Stimulated activated CD4-positive, alpha-beta T cell treated with anti-CD3 and anti-CD28 coated beads, Interleukin-15, amount 100 ng/mL, for 48 hours (primary cell): Measurements from ENCODE around the gene MAPKAPK5.
"Not testable (repeated sequence)": the region's sequence is repeated elsewhere in the genome, so short reads cannot be mapped to it uniquely, and the experiment has no call there.

Experiments used
- DNase-seq, 2 donors: peaks; one replicate each; pipeline ENCODE4 v3.0.0-alpha.2; 2020; ENCODE audit warnings: low read depth in 2 of 2

Gene MAPKAPK5

DNA sequence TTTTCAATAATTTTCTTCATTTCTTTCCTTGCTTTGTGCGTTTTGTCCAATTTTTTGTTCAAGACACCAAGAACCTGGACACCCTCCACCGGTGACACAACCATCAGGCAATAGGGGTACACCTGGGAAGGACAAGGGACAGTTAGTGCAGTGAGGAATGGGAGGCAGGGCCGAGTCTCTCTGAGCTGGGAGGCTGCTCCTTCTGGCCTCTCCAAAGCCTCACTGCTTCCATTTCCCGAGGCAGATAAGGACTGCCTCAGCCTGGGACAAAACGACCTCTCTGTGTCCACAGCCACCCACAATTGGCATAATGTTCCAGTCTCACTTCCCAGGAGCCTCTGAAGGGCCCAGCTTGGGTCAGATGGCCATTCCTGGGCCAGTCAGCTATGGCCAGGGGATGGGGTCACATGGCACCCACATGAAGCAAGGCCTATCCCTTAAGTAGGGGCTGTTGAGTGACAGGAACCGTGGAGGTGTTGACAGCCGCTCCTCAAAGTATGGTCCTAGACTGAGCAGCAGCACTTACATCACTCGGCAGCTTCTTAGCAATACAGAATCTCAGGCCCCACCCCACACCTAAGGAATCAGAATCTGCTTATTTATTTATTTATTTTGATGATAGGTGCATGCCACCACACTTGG, 13.6 kb upstream of the MAPKAPK5 start:
- DNase-seq, result no peak

DNA sequence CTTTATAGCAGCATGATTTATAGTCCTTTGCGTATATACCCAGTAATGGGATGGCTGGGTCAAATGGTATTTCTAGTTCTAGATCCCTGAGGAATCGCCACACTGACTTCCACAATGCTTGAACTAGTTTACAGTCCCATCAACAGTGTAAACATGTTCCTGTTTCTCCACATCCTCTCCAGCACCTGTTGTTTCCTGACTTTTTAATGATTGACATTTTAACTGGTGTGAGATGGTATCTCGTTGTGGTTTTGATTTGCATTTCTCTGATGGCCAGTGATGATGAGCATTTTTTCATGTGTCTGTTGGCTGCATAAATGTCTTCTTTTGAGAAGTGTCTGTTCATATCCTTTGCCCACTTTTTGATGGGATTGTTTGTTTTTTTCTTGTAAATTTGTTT, 12.4 kb upstream of the MAPKAPK5 start:
- DNase-seq, result not testable (repeated sequence)

DNA sequence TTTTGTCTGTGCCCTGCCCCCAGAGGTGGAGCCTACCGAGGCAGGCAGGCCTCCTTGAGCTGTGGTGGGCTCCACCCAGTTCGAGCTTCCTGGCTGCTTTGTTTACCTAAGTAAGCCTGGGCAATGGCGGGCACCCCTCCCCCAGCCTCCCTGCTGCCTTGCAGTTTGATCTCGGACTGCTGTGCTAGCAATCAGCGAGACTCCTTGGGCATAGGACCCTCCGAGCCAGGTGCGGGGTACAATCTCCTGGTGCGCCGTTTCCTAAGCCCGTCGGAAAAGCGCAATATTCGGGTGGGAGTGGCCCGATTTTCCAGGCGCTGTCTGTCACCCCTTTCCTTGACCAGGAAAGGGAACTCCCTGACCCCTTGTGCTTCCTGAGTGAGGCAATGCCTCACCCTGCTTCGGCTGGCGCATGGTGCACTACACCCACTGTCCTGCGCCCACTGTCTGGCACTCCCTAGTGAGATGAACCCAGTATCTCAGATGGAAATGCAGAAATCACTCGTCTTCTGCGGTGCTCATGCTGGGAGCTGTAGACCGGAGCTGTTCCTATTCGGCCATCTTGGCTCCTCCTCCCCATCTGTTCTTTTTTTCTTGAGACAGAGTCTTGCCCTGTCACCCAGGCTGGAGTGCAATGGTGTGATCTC, 7.2 kb upstream of the MAPKAPK5 start:
- not testable (repeated sequence) for DNase-seq

DNA sequence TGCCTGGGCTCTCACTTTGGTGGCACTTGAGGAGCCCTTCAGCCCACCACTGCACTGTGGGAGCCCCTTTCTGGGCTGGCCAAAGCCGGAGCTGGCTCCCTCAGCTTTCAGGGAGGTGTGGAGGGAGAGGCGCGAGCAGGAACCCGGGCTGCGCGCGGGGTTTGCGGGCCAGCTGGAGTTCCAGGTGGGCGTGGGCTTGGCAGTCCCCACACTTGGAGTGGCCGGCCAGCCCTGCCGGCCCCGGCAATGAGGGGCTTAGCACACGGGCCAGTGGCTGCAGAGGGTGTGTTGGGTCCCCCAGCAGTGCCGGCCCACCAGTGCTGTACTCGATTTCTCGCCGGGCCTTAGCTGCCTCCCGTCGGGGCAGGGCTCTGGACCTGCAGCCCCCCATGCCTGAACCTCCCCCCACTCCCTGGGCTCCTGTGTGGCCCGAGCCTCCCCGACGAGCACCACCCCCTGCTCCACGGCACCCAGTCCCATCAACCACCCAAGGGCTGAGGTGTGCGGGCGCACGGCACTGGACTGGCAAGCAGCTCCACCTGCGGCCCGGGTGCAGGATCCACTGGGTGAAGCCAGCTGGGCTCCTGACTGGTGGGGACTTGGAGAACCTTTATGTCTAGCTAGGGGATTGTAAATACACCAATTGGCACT, 6.4 kb upstream of the MAPKAPK5 start:
- not testable (repeated sequence) for DNase-seq

DNA sequence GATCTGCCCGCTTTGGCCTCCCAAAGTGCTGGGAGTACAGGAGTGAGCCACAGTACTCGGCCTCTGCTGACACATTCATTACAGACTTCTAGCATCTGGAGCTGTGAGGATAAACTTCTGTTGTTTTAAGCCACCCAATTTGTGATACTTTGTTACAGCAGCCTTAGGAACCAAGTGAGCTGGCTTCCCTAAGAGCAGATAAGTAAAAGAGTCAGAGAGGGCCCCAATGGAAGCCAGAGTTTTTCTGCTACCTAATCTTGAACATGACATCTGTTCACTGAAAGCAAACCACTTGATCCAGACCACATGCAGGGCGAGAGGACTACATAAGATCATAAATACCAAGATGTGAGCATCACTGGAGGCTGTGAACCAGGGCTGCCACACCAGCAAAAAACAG, 3.7 kb upstream of the MAPKAPK5 start:
- no peak for DNase-seq

DNA sequence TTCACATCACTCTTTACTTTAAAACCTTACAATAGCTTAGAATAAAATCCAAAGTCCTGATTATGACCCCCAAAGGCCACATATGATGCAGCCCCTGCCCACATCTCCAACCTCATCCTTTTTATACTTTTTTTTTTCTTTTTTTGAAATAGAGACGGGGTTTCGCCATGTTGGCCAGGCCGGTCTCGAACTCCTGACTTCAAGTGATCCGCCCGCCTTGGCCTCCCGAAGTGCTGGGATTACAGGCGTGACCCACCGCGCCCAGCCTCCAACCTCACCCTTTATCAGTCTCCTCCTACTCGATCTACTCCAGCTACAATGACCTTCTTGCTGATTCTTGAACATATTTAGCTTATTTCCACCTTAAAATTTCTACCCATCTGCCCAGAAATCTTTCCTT, 1.2 kb upstream of the MAPKAPK5 start:
- DNase-seq, result no peak

DNA sequence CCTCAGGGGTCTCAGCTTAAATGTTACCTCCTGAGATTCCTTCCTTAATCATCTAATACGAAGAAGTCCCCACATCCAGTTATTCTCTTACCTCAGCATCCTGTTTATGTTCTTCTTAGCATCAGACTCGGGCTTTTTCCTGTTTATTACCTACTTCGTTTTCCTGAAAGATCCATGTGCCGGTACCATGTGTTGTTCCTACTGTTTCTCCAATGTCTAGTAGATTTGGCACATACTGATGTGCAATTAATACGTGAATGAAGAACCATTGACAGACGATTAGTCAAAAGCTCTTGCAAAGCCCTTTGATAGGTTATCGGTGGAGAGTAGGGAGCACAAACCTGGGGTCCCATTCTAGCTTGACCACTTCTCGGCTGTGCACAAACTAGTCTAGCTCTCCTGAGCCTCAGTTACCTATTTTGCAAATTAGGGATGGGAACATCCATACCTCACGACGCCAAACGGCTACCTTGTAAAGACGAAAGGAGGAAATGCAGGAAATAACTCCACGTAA, 735 bp upstream of the MAPKAPK5 start:
- no peak for DNase-seq

DNA sequence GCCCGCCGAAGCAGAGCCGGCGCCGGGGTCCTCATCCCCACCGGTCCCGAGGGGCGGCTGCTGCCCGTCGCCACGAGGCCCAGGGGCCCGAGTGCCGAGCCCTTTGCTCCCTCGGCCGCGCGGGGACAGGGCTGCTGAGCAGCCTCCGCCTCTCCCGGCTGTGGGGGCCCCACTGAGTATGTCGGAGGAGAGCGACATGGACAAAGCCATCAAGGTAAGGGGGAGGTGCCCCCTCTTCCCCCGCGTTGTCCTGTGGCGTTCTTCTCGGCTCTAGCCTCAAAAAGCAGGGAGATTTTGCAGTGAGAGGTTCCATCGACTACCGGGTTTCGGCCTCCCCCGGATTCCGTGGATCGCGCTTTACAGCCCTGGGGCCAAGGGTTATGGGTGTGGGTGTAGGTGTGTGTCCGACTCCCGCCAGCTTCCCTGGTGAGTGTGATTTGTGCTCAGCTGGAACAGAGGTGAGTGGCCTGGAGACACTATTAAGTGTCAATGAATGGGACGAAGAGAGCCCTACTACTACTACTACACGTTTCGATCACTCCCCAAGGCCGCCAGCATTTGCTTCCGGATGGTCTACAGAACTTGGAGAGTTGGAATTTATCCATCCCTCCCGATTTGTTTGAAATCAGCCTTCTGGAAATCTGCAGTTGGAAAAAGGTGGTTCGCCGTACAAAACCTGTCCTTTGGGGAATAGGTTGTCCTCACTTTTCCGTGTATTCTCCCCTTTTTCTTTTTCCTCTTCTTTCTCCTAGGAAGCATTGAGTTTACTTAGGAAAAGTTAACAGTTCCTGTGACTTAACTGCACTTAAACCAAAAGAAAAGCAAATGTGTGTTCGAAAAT, 748 bp downstream of the MAPKAPK5 start:
- peak in 1 of 2 donors; percentile 12 for DNase-seq

DNA sequence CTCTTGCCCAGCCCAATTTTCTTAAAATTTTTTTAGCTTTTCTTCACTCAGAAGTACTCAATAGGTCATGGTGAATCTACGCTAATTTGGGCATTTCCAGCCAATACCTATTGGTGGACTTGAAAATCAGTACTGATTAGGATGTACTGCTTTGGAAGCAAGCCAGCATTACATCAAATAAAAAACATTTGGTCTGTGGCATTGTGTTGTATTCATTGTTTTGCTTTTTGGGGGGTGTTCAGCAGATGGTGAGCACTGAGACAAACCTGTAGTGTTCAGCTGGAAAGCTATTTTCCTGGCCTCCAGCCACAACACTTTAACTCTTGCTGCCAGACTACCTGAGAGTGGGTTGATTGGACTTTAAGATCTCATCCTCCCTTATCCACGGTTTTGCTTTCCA, 4.0 kb downstream of the MAPKAPK5 start:
- DNase-seq, result no peak

DNA sequence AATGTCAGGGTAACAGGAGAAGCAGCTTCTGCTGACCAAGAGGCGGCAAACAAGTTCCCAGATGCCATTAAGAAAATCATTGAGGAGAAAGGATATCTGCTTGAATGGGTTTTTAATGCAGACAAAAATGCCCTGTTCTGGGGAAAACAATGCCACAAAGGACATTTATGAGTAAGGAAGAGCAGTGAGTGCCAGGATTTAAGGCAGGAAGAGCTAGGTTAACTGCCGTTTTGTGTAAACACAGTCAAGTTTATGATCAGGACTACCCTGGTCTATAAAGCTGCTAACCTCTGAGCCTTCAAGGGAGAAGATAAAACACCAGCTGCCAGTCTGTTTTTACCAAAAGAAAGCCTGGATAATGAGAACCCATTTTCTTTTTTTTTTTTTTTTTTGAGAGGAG, 8.5 kb downstream of the MAPKAPK5 start:
- no peak for DNase-seq

DNA sequence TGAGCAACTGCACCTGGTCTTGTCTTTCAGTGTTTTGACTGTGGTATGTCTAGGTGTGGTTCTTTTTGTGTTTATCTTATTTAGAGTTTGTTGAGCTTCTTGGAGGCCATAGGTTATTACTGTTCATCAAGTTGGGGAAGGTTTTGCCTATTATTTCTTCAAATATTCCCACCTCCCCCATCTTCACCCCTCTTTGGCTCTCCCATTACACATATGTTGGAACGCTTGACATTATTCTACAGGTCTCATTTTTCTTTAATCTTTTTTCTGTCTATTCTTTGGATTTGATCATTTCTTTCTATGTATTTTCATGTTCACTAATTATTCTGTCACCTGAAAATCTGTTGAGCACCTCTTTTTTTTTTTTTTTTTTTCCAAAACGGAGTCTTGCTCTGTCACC, 16.2 kb downstream of the MAPKAPK5 start:
- DNase-seq, result no peak

DNA sequence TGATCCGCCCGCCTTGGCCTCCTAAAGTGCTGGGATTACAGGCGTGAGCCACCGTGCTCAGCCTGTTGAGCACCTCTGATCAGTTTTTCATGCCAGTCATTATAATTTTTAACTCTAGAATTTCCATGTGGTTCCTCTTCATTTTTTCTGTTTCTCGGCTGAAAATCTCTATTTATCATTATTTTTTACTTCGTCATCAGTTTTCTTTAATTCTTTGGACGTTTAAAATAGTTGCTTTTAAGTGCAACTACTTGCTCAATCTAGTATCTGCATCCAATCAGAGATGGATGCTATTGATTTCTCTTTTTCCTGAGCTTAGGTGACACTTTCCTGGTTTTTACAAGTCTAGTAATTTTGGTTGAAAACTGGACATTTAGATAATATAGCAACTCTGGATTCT, 16.8 kb downstream of the MAPKAPK5 start:
- no peak for DNase-seq

DNA sequence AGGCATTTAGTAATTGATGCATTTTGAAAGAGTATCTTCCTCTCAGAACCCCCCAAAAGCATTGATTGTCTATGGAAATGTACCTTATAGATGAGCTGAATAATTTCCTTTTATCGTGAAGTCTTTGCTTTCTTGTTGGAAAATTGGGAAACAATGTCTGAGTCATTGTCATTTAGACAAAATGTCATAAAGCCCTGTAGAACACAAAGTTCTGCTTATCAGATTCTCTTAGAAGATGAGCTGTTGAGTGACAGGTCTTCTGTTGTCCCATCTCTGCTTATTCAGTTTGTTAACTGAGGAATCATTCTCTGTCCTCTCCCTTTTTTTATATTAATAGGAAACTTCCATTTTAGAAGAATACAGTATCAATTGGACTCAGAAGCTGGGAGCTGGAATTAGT, 22.9 kb downstream of the MAPKAPK5 start:
- DNase-seq, result no peak

DNA sequence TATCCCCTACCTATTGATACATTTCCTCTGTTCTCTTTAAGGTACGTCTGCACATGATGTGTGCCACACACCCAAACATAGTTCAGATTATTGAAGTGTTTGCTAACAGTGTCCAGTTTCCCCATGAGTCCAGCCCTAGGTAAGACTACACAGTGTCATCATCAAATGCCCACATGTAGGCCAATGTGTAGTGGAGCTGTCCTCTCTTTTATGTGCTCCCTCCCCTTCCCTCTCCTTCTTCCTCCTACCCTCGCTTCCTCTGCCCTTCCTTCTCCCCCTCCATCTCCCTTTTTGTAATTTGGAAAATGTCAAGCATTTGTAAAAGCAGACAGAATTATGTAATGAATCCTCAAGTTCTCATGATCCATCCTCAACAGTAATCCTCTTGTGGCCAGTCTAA, 25.5 kb downstream of the MAPKAPK5 start:
- DNase-seq, result no peak

DNA sequence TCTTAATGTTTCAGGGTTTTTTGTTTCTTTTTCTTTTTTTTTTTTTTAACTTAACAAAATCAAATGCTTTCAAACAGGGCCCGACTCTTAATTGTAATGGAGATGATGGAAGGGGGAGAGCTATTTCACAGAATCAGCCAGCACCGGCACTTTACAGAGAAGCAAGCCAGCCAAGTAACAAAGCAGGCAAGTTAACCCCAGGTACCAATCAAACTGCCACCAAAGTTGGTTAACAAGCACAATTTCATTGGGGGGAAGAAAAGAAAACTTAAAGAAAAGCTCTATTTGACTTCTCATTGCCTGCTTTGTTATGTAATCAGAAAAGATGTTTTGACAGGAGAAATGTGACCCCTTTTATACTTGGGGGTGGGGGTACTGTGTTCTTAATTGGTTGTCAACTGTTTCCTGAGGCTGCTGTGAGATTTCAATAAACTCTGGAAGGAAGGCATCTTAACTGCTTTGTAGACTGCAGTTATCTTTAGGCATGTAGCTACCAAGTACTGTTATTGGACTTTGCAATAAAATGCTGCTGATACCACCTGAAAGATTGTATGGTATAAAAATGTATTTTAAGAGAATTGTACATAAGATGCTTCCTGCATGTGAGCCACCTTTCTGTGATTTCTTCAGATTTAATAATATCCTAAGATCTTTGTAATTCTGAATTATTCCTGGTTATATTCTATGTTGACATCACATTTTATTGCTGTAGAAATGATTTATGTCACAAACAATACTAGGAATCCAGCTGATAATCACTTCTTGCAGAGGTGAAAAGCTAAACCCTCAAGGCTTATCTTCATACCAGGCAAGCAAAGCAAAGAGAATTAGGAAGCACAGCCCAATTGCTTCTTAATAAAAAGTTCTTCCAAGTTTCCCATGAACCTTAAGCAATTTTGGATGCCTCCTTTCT, 26.9 kb downstream of the MAPKAPK5 start:
- no peak for DNase-seq

DNA sequence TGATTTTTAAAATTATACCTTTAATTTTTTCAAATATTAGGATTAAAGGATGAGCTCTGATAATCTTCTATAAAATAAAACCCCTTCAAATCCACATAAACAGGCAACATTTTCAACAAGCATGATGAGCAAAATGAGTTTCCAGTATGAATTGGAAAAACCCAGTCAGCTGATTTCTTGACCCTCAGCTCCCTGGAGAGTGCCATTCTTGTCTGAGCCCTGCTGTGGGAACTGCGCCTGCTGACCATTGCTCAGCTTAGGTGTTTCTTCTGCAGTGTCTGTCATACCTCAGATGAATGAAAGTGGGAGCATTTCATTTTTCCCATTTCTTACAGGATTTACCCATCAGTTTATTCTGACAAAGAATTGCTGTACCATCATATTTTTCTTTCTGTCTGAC, 27.6 kb downstream of the MAPKAPK5 start:
- DNase-seq, result no peak

DNA sequence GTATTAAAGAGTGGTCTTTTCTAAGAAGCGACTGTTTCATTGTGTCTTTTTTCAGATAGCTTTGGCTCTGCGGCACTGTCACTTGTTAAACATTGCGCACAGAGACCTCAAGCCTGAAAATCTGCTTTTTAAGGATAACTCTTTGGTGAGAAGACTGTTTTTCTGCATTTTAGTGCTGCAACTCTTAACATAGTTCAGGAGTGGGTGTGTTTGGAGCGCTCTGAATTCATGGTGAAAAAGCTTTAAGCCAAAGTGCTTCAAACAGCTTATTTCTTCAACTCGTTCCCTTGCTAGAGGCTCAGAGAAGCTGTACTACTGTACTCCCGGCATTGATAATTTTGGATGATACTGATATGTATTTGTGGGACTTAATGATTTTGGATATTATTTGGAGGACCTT, 28.2 kb downstream of the MAPKAPK5 start:
- no peak for DNase-seq

DNA sequence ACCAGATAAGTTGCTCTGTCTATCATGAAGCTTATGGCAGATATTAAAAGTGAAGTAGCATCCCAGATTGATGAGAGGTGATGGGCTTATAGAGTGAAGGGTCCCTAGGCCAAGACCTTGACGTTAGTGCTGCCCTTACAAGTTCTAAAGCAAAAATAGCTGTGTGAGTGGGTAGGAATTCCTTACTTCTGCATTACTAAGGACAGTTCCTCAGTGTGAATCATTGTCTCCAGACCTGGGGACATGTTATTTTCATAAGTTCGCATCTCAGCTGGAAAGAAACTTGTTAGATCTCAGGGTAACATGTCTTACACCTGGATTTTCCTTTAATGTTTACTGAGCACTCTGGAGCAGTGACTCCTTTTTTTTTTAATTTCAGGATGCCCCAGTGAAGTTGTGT, 28.7 kb downstream of the MAPKAPK5 start:
- DNase-seq, result no peak

DNA sequence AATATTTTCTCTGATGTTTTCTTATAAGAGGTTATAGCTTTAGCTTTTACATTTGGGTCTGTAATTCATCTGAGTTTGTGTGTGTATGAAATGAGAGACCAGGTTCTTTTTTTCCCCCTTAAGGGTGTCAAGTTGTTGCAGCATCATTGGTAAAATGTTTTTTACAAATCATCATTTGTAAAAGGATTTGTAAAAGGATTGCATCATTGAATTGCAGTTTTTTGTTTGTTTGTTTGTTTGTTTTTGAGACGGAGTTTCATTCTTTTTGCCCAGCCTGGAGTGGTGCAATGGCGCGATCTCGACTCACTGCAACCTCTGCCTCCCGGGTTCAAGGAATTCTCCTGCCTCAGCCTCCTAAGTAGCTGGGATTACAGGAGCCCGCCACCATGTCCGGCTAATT, 31.1 kb downstream of the MAPKAPK5 start:
- DNase-seq, result no peak

DNA sequence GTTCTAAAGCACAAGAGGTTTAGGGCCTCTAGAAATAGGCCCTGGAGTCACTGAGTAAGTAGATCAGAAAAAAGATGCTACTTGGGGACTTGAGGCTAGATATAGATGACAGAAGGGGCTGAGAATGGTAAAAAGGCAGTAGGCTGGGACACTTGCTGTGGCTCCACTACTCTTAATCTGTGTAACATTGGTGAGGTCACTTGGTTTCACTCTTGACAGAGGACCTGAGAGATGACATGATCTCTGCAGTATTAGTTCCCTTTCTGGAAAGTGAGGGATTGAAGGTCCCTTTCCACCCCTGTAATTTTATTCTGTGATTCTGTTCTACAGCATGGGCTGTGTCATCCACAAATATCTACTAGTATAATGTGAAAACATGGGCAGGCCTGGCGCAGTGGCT, 39.7 kb downstream of the MAPKAPK5 start:
- no peak for DNase-seq
